Keratinocyte (primary cell): ENCODE measurements around the gene NDUFS7.

Source experiments
- CTCF ChIP-seq, 3 experiments: IDR thresholded peaks in 1 of 3; conservative IDR thresholded peaks in 1 of 3; optimal IDR thresholded peaks in 1 of 3; 2 replicates in 2 of 3; 3 replicates in 1 of 3; pipeline versions ENCODE3 to v1.5.1; 2011; ENCODE audit warnings: low read length in 3 of 3, mild to moderate bottlenecking in 3 of 3, moderate library complexity in 2 of 3, control low read depth in 1 of 3, inconsistent platforms in 1 of 3; ENCODE audit not compliant: insufficient read depth in 2 of 3; ENCODE audit errors: extremely low read depth in 1 of 3
- EZH2 ChIP-seq: IDR thresholded peaks from one replicate; pipeline ENCODE4 v1.6.1; 2012; ENCODE audit warnings: inconsistent platforms, mild to moderate bottlenecking, low read length, moderate library complexity

GRCh38 chr19:1438035-1438932 is 54.6 kb downstream of the NDUFS7 start, which contains the start of gene RPS15:
- TF ChIP-seq CTCF (optimal IDR thresholded peaks at IDR 0.05 in 1 of 3, IDR thresholded peaks at IDR 0.05 in 1 of 3, conservative IDR thresholded peaks at IDR 0.05 in 1 of 3; ENCODE audit: extremely low read depth in 1 of 3, insufficient read depth in 2 of 3, low read length in 3 of 3) (peak; percentile 81 to 98 (median 98)), EZH2 (no peak)
